Measurements from ENCODE around the gene PCSK4. TPM values are rescaled to one million over a fixed set of nuclear protein-coding genes. Genes with fewer than 3 reads are reported as not detected.

Gene PCSK4
- total and polyA plus RNA-seq, 9 donors: 0.83 to 9.4 (median 1.9) TPM; not detected in 1

- H3K36me3 ChIP-seq: no peaks in the 10 kb centered on the region
- 83 to 85% (median 85%) methylated on average over 37 of the region's 37 CpGs for WGBS, 3 donors
These were observed 5.1 kb upstream of the PCSK4 start for GRCh38 chr19:1495051-1495798.

GRCh38 chr19:1494115-1494815 lies 4.1 kb upstream of the PCSK4 start:
- Histone ChIP-seq H3K4me1 (ENCODE audit: insufficient read depth) (peaks cover 21% of the 10 kb centered on the region), H3K36me3 (no peaks in the 10 kb centered on the region), H3K27me3 (no peaks in the 10 kb centered on the region), H3K27ac (no peak overlapping the region), H3K9me3 (no peaks in the 10 kb centered on the region), H3K4me3 (no peak overlapping the region)
- peak in 2 of 5 donors; percentile 16 to 24 for DNase-seq
- intact Hi-C loops (cut with DNase I): no loop called here
- TF ChIP-seq EP300 (IDR thresholded peaks at IDR 0.05): no peak
- TF ChIP-seq CTCF (IDR thresholded peaks at IDR 0.05): no peak
- TF ChIP-seq POLR2A (IDR thresholded peaks at IDR 0.05): no peak
- WGBS, 3 donors: 58 to 69% (median 66%) methylated on average over 13 to 15 of the region's 15 CpGs

More at GRCh38 chr19:1495051-1495798, 5.1 kb upstream of the PCSK4 start:
- no peaks in the 10 kb centered on the region for H3K9me3 ChIP-seq
- H3K4me1 ChIP-seq (ENCODE audit: insufficient read depth): peaks cover 15% of the 10 kb centered on the region
- H3K27me3 ChIP-seq: no peaks in the 10 kb centered on the region
- intact Hi-C loops (cut with DNase I): no loop called here
- TF ChIP-seq EP300 (IDR thresholded peaks at IDR 0.05) (no peak), CTCF (IDR thresholded peaks at IDR 0.05) (no peak), POLR2A (IDR thresholded peaks at IDR 0.05) (no peak)
- H3K4me3 ChIP-seq: no peak overlapping the region
- no peak for DNase-seq
- H3K27ac ChIP-seq: no peak overlapping the region

GRCh38 chr19:1492474-1493006 lies 2.4 kb upstream of the PCSK4 start:
- peak in 2 of 5 donors; percentile 35 to 45 for DNase-seq
- TF ChIP-seq EP300 (IDR thresholded peaks at IDR 0.05): no peak
- TF ChIP-seq CTCF (IDR thresholded peaks at IDR 0.05): no peak
- Histone ChIP-seq H3K9me3 (no peaks in the 10 kb centered on the region), H3K4me1 (ENCODE audit: insufficient read depth) (peaks cover 21% of the 10 kb centered on the region), H3K27me3 (no peaks in the 10 kb centered on the region), H3K27ac (no peak overlapping the region), H3K36me3 (no peaks in the 10 kb centered on the region), H3K4me3 (no peak overlapping the region)
- intact Hi-C loops (cut with DNase I): no loop called here
- 41 to 57% (median 42%) methylated on average over 10 of the region's 10 CpGs for WGBS, 3 donors

GRCh38 chr19:1491849-1492170 lies 1.7 kb upstream of the PCSK4 start:
- no peaks in the 10 kb centered on the region for H3K9me3 ChIP-seq
- no peak overlapping the region for H3K27ac ChIP-seq
- intact Hi-C loops (cut with DNase I): no loop called here
- peaks cover 21% of the 10 kb centered on the region for H3K4me1 ChIP-seq (ENCODE audit: insufficient read depth)
- WGBS, 3 donors: 45 to 55% (median 47%) methylated on average over 12 of the region's 12 CpGs
- no peaks in the 10 kb centered on the region for H3K36me3 ChIP-seq
- H3K4me3 ChIP-seq: no peak overlapping the region
- TF ChIP-seq POLR2A (IDR thresholded peaks at IDR 0.05): no peak
- no peak for TF ChIP-seq EP300 (IDR thresholded peaks at IDR 0.05)
- DNase-seq: peak in 2 of 5 donors; percentile 59
- no peaks in the 10 kb centered on the region for H3K27me3 ChIP-seq
